H9 (cell line): ENCODE results near the gene SLC17A6. TPM values are rescaled to one million over a fixed set of nuclear protein-coding genes. Genes with fewer than 3 reads are reported as not detected.
A peak's percentile ranks its signal among the peaks of the same experiment; 100 is the strongest.

Experiments used
- DNase-seq: peaks from one replicate; pipeline ENCODE4 v3.0.0-alpha.2; 2017
- H2AFZ ChIP-seq: one replicate; pipeline ENCODE4 v1.6.1; 2013; ENCODE audit warnings: mild to moderate bottlenecking, low read length, control low read depth, moderate library complexity
- H2AK5ac ChIP-seq: 2 replicates; pipeline ENCODE4 v1.6.1; 2013; ENCODE audit warnings: low read length, control low read depth, mixed read lengths; ENCODE audit not compliant: insufficient read length
- H2BK120ac ChIP-seq: one replicate; pipeline ENCODE4 v1.6.1; 2013; ENCODE audit warnings: low read depth, mild to moderate bottlenecking, low read length, control low read depth, inconsistent platforms; ENCODE audit not compliant: poor library complexity, severe bottlenecking
- H2BK12ac ChIP-seq: 2 replicates; pipeline ENCODE4 v1.6.1; 2013; ENCODE audit warnings: low read length, control low read depth, mixed read lengths, low read depth; ENCODE audit not compliant: insufficient read length
- H2BK15ac ChIP-seq: 2 replicates; pipeline ENCODE4 v1.6.1; 2013; ENCODE audit warnings: low read depth, low read length, control low read depth
- H2BK20ac ChIP-seq: one replicate; pipeline ENCODE4 v1.6.1; 2013; ENCODE audit warnings: low read depth, mild to moderate bottlenecking, low read length, control low read depth, inconsistent platforms; ENCODE audit not compliant: poor library complexity, severe bottlenecking
- H2BK5ac ChIP-seq: 2 replicates; pipeline ENCODE4 v1.6.1; 2013; ENCODE audit warnings: low read length, control low read depth, mixed read lengths; ENCODE audit not compliant: insufficient read length
- H3K14ac ChIP-seq: 2 replicates; pipeline ENCODE4 v1.6.1; 2013; ENCODE audit warnings: low read length, control low read depth; ENCODE audit not compliant: insufficient read depth
- H3K18ac ChIP-seq: 2 replicates; pipeline ENCODE4 v1.6.1; 2013; ENCODE audit warnings: low read depth, mild to moderate bottlenecking, mixed read lengths, low read length, control low read depth; ENCODE audit not compliant: insufficient read length
- H3K23ac ChIP-seq: 2 replicates; pipeline ENCODE4 v1.6.1; 2013; ENCODE audit warnings: low read length, control low read depth, mixed read lengths, low read depth; ENCODE audit not compliant: insufficient read length
- H3K23me2 ChIP-seq: 2 replicates; pipeline ENCODE4 v1.6.1; 2013; ENCODE audit warnings: low read depth, mild to moderate bottlenecking, mixed read lengths, low read length, control low read depth; ENCODE audit not compliant: insufficient read length, poor library complexity, severe bottlenecking
- H3K27ac ChIP-seq: 2 replicates; pipeline ENCODE4 v1.5.1; 2013; ENCODE audit warnings: low read length, control low read depth, mixed read lengths, low read depth; ENCODE audit not compliant: insufficient read length
- H3K27me3 ChIP-seq: 2 replicates; pipeline ENCODE4 v1.6.1; 2013; ENCODE audit warnings: low read length, control low read depth, inconsistent platforms; ENCODE audit not compliant: insufficient read depth
- H3K4ac ChIP-seq: 2 replicates; pipeline ENCODE4 v1.6.1; 2013; ENCODE audit warnings: low read depth, mild to moderate bottlenecking, control low read depth, inconsistent platforms, low read length, moderate library complexity
- H3K4me1 ChIP-seq: 2 replicates; pipeline ENCODE4 v1.6.1; 2013; ENCODE audit warnings: low read length, control low read depth, inconsistent platforms; ENCODE audit not compliant: insufficient read depth
- H3K4me2 ChIP-seq: 2 replicates; pipeline ENCODE4 v1.6.1; 2013; ENCODE audit warnings: low read length, control low read depth, mixed read lengths; ENCODE audit not compliant: insufficient read length, insufficient read depth
- H3K56ac ChIP-seq: 2 replicates; pipeline ENCODE4 v1.6.1; 2013; ENCODE audit warnings: low read depth, mild to moderate bottlenecking, mixed read lengths, low read length, control low read depth; ENCODE audit not compliant: insufficient read length
- H3K79me1 ChIP-seq: 2 replicates; pipeline ENCODE4 v1.6.1; 2013; ENCODE audit warnings: low read depth, mild to moderate bottlenecking, moderate library complexity, low read length, control low read depth, inconsistent platforms; ENCODE audit not compliant: insufficient read depth, poor library complexity, severe bottlenecking
- H3K79me2 ChIP-seq: 2 replicates; pipeline ENCODE4 v1.6.1; 2013; ENCODE audit warnings: low read length, control low read depth, inconsistent platforms; ENCODE audit not compliant: insufficient read depth
- H3K9ac ChIP-seq: 2 replicates; pipeline ENCODE4 v1.6.1; 2013; ENCODE audit warnings: low read length, control low read depth, mixed read lengths; ENCODE audit not compliant: insufficient read length; ENCODE audit errors: extremely low read depth
- H3K9me3 ChIP-seq: one replicate; pipeline ENCODE4 v1.6.1; 2013; ENCODE audit warnings: low read depth, low read length, inconsistent platforms; ENCODE audit not compliant: control insufficient read depth
- H3T11ph ChIP-seq: one replicate; pipeline ENCODE4 v1.6.1; 2013; ENCODE audit warnings: mild to moderate bottlenecking, low read length, control low read depth, inconsistent platforms
- H4K20me1 ChIP-seq: one replicate; pipeline ENCODE4 v1.6.1; 2013; ENCODE audit not compliant: control insufficient read depth, insufficient read length, insufficient read depth
- H4K5ac ChIP-seq: 2 replicates; pipeline ENCODE4 v1.6.1; 2013; ENCODE audit warnings: low read depth, mild to moderate bottlenecking, mixed read lengths, low read length, control low read depth; ENCODE audit not compliant: insufficient read length
- H4K8ac ChIP-seq: replicated peaks from 2 replicates; pipeline ENCODE4 v1.6.1; 2013; ENCODE audit warnings: low read length, control low read depth, mixed read lengths, low read depth; ENCODE audit not compliant: insufficient read length
- H4K91ac ChIP-seq: 2 replicates; pipeline ENCODE4 v1.6.1; 2013; ENCODE audit warnings: low read depth, mild to moderate bottlenecking, moderate library complexity, mixed read lengths, low read length, control low read depth; ENCODE audit not compliant: insufficient read length
- H3K27ac Mint-ChIP-seq, 3 experiments: 2 replicates in 2 of 3; 3 replicates in 1 of 3; pipeline ENCODE4 v1.8.0; 2020 to 2021; ENCODE audit warnings: mixed read lengths in 3 of 3, mild to moderate bottlenecking in 1 of 3, moderate library complexity in 1 of 3
- H3K27me3 Mint-ChIP-seq: 2 replicates; pipeline ENCODE4 v1.8.0; 2021; ENCODE audit warnings: low read depth, mild to moderate bottlenecking, moderate library complexity, mixed read lengths
- H3K36me3 Mint-ChIP-seq, 3 experiments: 2 replicates in 2 of 3; 3 replicates in 1 of 3; pipeline ENCODE4 v1.8.0; 2020 to 2021; ENCODE audit warnings: low read depth in 3 of 3, mixed read lengths in 3 of 3; ENCODE audit not compliant: insufficient read depth in 1 of 3
- H3K4me1 Mint-ChIP-seq, 2 experiments: 2 replicates each; pipeline ENCODE4 v1.8.0; 2020; ENCODE audit warnings: mixed read lengths in 2 of 2
- H3K4me3 Mint-ChIP-seq, 2 experiments: 2 replicates in 1 of 2; 3 replicates in 1 of 2; pipeline ENCODE4 v1.8.0; 2020 to 2021; ENCODE audit warnings: mild to moderate bottlenecking in 2 of 2, mixed read lengths in 2 of 2, moderate library complexity in 1 of 2
- H3K9me3 Mint-ChIP-seq, 2 experiments: 2 replicates in 1 of 2; 3 replicates in 1 of 2; pipeline ENCODE4 v1.8.0; 2020; ENCODE audit warnings: mild to moderate bottlenecking in 2 of 2, mixed read lengths in 2 of 2, moderate library complexity in 1 of 2
- CTCF ChIP-seq: fragments of 200-600 bp; sonication (generic); conservative IDR thresholded peaks from 3 replicates; pipeline ENCODE4 v1.8.0; 2021; ENCODE audit warnings: antibody characterized with exemption, mild to moderate bottlenecking
- total RNA-seq: library from RNA; stranded (reverse); gene quantifications from 2 replicates; pipeline ENCODE4 v1.2.1, GENCODE V29; 2021

The SLC17A6 gene
- total RNA-seq, 1 experiment from 2014 or later: not detected

GRCh38 chr11:22346282-22346681, 8.1 kb downstream of the SLC17A6 start:
- H3K9me3 ChIP-seq: no peaks in the 10 kb centered on the region
- H3K27ac Mint-ChIP-seq: peak overlapping the region in 2 of 3 experiments; percentile 5 to 94; a peak in 2 of 7 replicates
- H3K9ac ChIP-seq: no peak overlapping the region
- H3K23me2 ChIP-seq: peaks cover 13% of the 10 kb centered on the region
- H3K4me1 Mint-ChIP-seq: peaks cover 28 to 45% of the 10 kb centered on the region in 2 experiments
- H3K79me2 ChIP-seq: no peaks in the 10 kb centered on the region
- H3K27me3 Mint-ChIP-seq: peaks cover 47% of the 10 kb centered on the region
- no peaks in the 10 kb centered on the region for H3K79me1 ChIP-seq
- no peak overlapping the region for H3T11ph ChIP-seq
- H2BK15ac ChIP-seq: no peak overlapping the region
- no peak overlapping the region for H2BK5ac ChIP-seq
- H3K27me3 ChIP-seq: peaks cover 15% of the 10 kb centered on the region; the same call in 1 of the 2 replicates
- no peak overlapping the region for H3K4me3 Mint-ChIP-seq
- no peak overlapping the region for H2BK20ac ChIP-seq
- no peak overlapping the region for H4K91ac ChIP-seq
- H3K27ac ChIP-seq: no peak overlapping the region
- no peaks in the 10 kb centered on the region; the same call in 1 of the 2 replicates for H3K4me1 ChIP-seq
- no peaks in the 10 kb centered on the region for H3K9me3 Mint-ChIP-seq
- no peak for TF ChIP-seq CTCF
- H4K5ac ChIP-seq: no peak overlapping the region
- no peaks in the 10 kb centered on the region; a peak in 2 of 7 replicates for H3K36me3 Mint-ChIP-seq
- H2AK5ac ChIP-seq: no peak overlapping the region
- DNase-seq: no peak
- H4K8ac ChIP-seq: no peak overlapping the region
- no peak overlapping the region for H3K23ac ChIP-seq
- no peak overlapping the region for H3K18ac ChIP-seq
- H4K20me1 ChIP-seq: no peaks in the 10 kb centered on the region
- no peak overlapping the region for H2BK12ac ChIP-seq
- H3K4me2 ChIP-seq: no peak overlapping the region
- H3K56ac ChIP-seq: no peak overlapping the region
- H2BK120ac ChIP-seq: no peak overlapping the region
- no peak overlapping the region for H2AFZ ChIP-seq
- no peak overlapping the region for H3K4ac ChIP-seq
- no peak overlapping the region for H3K14ac ChIP-seq
